Purkinje cell (primary cell): Measurements from ENCODE around the gene IP6K3. TPM values are rescaled to one million over a fixed set of nuclear protein-coding genes. Genes with fewer than 3 reads are reported as not detected.

ENCODE experiments used
- polyA plus RNA-seq: library from polyadenylated mRNA; unstranded; fragments of >200 nt; fragmentation: Nextera tagmentation; gene quantifications from 2 replicates; pipeline ENCODE4 v1.2.1, GENCODE V29; 2014

IP6K3 gene
- 0.09 and 2.7 TPM in 2 replicates for polyA plus RNA-seq

DNA sequence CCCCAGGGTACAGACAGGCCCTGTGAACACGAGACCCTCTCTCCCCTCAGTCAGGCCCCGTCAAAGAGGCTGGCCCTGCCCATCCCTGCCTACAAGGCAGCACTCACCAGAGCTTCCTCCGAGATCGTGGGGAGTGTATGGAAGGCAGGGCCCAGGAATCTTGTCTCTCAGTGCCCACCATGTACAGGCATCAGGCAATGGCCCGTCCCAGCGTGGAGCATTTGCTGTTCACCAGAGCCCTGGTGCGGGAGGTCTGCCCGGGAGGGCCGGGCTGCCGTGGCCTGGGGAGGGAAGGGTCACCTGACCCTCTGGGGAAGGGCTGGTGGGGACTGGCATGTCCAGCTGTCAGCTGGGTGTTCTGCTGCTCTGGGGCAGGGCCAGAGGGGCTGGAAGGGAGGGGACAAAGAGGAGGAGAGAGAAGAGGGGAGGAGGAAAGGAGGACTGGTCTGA, at the start of gene IP6K3:
Gene IP6K3, minus strand, starts transcription at position 255 of the 450 bp plus-strand sequence. CDS start 11,429 bp downstream, outside the sequence.

DNA sequence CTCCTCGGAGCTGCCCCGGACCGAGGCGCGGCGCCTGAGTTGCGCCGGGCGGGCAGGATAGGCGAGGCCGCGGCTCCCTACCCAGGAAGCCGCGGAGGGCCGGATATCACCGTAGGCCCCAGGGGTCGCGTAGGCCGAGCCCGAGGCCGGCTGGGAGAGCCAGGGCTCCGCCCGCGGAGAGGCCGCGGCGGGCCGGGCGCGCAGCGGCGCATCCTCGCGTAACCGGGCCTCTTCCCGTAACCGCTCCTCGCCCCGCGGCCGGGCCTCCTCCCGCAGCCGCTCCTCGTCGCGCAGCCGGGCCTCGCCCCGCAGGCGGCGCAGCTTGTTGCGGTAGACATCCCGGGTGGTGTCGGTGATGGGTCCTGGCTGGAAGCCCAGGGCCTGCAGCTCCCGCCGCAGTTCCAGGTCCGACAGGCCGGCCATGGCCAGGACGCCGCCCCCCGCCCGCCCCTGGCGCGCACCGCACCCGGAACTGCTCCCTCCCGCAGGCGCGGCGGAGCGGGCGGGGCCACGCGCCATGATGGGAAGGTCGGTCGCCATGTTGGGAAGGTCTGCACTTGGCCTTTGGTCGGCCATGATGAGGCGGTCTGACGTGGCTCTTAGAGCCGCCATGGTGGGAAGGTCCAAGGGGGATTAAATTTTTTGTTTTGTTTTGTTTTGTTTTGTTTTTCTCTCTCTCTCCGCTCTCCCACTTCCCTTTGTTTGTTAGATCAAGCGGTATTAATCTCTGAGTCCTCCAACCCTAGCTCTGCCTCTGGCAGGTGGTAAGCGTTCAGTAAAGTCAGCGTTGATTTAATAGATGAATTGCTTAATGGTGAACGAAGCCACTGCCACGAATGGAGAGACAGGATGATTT, 42.2 kb upstream of the IP6K3 start, which contains the start of gene LEMD2:
Gene LEMD2, minus strand, starts transcription at position 437 of the 856 bp plus-strand sequence. Its CDS starts 14 bp downstream, at position 423.

DNA sequence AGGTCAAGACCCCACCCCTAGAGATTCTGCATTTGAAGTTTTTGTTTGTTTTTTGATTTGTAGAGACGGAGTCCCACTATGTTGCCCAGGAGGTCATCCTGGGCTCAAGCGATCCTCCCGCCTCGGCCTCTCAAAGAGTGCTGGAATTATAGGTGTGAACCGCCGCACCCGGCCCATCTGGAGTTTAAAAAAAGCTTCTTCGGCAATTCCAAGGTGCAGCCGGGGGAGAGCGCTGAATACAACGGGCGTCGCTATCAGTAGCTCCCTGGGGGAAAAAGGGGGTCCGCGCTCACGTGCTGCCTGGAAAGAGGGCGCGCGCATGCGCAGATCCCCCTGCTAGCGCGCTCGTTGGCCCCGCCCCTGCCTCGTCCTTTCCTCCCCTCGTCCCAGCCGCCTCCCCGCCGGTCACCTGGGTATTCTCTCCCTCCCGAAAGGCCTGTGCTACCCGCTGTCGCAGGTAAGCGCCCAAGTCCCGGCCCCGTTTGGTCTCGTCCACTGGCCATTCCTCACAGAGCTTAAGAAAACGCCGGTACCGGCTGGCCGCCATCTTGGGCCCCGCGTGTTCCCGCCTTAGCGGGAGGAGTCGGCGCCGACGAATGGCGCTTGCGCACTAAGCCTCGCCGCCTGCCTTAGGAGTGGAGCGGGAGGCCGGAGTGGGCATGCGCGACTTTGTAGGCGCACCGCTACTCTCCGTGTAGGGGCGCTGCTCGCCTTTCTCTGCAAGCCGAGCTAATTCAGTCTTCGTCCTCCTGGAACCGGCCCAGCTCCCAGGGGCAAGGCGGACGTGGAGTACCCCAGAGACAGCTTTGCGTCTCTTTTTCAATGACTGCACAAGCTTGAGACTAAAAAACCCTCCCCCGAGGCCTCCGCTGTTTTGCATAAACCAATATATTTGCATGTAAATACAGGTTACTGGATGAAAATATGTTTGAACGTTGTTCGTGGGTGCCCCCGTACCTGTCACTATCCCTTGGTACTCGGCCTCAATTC, 35.3 kb downstream of the IP6K3 start, which contains the start of gene UQCC2:
Gene UQCC2, minus strand, starts transcription at position 561 of the 990 bp plus-strand sequence. Its CDS starts 14 bp downstream, at position 547.

Other genes with a start within 250 kb of the IP6K3 start
- gene BAK1, start 166.6 kb downstream of the IP6K3 start, polyA plus RNA-seq: 1.4 and 2.8 TPM in 2 replicates
- gene ITPR3, start 125.6 kb downstream of the IP6K3 start, polyA plus RNA-seq: 0.03 TPM in 1 of 2 replicates, not detected in the other
- 333 and 341 TPM in 2 replicates for gene UQCC2, start 35.2 kb downstream of the IP6K3 start, polyA plus RNA-seq
- 7.4 and 10.5 TPM in 2 replicates for gene LEMD2, start 42.2 kb upstream of the IP6K3 start, polyA plus RNA-seq
- not detected in 2 replicates for gene MLN, start 57.1 kb upstream of the IP6K3 start, polyA plus RNA-seq